Measurements from ENCODE around the gene CPNE2.

DNA sequence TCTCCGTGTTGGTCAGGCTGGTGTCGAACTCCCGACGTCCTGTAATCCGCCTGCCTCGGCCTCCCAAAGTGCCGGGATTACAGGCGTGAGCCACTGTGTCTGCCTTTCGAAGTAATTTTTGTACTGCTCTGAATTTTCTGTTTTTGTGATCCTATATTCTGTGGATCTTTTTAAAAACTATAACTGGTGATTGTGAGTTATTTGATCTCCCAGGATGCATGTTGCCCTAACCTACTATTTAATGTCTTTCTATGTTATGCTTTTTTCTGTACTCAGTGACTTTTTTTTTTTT lies 96.3 kb downstream of the CPNE2 start:
- TF ChIP-seq CTCF (IDR thresholded peaks at IDR 0.05) (no peak), POLR2A (IDR thresholded peaks at IDR 0.05; ENCODE audit: low read length) (no peak), ZFP36 (IDR thresholded peaks at IDR 0.05; ENCODE audit: borderline replicate concordance, partially characterized antibody) (no peak), JUN (IDR thresholded peaks at IDR 0.05) (no peak), EP300 (IDR thresholded peaks at IDR 0.05) (no peak)
- TF ChIP-seq, protein P1, sequence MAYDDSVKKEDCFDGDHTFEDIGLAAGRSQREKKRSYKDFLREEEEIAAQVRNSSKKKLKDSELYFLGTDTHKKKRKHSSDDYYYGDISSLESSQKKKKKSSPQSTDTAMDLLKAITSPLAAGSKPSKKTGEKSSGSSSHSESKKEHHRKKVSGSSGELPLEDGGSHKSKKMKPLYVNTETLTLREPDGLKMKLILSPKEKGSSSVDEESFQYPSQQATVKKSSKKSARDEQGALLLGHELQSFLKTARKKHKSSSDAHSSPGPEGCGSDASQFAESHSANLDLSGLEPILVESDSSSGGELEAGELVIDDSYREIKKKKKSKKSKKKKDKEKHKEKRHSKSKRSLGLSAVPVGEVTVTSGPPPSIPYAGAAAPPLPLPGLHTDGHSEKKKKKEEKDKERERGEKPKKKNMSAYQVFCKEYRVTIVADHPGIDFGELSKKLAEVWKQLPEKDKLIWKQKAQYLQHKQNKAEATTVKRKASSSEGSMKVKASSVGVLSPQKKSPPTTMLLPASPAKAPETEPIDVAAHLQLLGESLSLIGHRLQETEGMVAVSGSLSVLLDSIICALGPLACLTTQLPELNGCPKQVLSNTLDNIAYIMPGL (CRISPR knock-in tag; IDR thresholded peaks at IDR 0.05; ENCODE audit: borderline replicate concordance) = no peak

Data from A549 (cell line).